Measurements from ENCODE around the gene TMEM178B.

TMEM178B gene

GRCh38 chr7:141461924-141462323, 388.1 kb downstream of the TMEM178B start:
- DNase-seq (ENCODE audit: low spot score): no peak
- in situ Hi-C loops (cut with MboI; ENCODE audit: low sequenced_read_pairs, unreplicated experiment): no loop called here
- TF ChIP-seq, protein P1, sequence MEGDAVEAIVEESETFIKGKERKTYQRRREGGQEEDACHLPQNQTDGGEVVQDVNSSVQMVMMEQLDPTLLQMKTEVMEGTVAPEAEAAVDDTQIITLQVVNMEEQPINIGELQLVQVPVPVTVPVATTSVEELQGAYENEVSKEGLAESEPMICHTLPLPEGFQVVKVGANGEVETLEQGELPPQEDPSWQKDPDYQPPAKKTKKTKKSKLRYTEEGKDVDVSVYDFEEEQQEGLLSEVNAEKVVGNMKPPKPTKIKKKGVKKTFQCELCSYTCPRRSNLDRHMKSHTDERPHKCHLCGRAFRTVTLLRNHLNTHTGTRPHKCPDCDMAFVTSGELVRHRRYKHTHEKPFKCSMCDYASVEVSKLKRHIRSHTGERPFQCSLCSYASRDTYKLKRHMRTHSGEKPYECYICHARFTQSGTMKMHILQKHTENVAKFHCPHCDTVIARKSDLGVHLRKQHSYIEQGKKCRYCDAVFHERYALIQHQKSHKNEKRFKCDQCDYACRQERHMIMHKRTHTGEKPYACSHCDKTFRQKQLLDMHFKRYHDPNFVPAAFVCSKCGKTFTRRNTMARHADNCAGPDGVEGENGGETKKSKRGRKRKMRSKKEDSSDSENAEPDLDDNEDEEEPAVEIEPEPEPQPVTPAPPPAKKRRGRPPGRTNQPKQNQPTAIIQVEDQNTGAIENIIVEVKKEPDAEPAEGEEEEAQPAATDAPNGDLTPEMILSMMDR (IDR thresholded peaks at IDR 0.05; ENCODE audit: borderline replicate concordance, control extremely low read depth, extremely low read depth, insufficient read depth, missing control alignments): no peak

GRCh38 chr7:141462958-141463357, 389.1 kb downstream of the TMEM178B start:
- DNase-seq (ENCODE audit: low spot score): no peak
- in situ Hi-C loops (cut with MboI; ENCODE audit: low sequenced_read_pairs, unreplicated experiment): no loop called here
- TF ChIP-seq, protein P1 (IDR thresholded peaks at IDR 0.05; ENCODE audit: borderline replicate concordance, control extremely low read depth, extremely low read depth, insufficient read depth, missing control alignments): no peak

DNA sequence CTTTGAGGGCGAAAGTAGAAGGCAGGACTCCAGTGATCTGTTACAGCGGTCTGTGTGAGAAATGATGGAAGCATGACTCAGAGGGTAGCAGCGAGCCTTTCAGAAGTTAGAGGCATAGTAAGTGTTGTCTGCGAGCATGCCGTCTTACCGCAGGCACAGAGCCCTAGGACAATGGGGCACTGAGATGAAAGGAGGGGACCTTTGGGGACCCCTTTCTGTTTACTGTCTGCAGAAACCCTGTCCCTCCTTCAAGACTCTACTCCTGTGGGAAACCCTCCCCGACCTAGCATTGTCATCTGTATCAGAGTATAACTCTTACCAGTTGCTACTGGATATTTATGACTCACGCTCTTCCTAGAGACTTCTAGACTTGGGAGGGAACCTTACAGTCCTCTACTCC, 390.1 kb downstream of the TMEM178B start:
- in situ Hi-C loops (cut with MboI; ENCODE audit: low sequenced_read_pairs, unreplicated experiment): no loop called here
- DNase-seq (ENCODE audit: low spot score): no peak
- TF ChIP-seq, protein P1 (IDR thresholded peaks at IDR 0.05; ENCODE audit: borderline replicate concordance, control extremely low read depth, extremely low read depth, insufficient read depth, missing control alignments): no peak

DNA sequence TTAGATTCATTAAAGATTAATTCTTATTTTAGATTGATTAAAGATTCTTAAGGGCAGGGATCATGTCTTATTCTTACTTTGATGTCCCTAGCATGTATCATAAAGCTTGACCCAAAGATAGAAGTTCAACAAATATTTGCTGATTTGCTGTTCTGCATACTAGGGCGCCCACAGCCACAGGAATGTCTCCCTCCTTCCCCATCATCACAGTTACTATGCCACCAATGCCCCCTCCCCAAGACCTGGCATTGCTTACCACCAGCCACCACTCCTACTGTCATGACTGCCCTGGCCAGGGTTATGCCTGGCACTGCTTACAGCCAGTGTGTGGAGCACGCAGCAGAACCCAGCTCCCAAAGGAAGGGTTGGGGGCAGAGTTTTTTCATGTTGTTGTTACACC, 390.7 kb downstream of the TMEM178B start:
- no peak for DNase-seq (ENCODE audit: low spot score)
- TF ChIP-seq, protein P1 (IDR thresholded peaks at IDR 0.05; ENCODE audit: borderline replicate concordance, control extremely low read depth, extremely low read depth, insufficient read depth, missing control alignments): no peak
- in situ Hi-C loops (cut with MboI; ENCODE audit: low sequenced_read_pairs, unreplicated experiment): no loop called here

DNA sequence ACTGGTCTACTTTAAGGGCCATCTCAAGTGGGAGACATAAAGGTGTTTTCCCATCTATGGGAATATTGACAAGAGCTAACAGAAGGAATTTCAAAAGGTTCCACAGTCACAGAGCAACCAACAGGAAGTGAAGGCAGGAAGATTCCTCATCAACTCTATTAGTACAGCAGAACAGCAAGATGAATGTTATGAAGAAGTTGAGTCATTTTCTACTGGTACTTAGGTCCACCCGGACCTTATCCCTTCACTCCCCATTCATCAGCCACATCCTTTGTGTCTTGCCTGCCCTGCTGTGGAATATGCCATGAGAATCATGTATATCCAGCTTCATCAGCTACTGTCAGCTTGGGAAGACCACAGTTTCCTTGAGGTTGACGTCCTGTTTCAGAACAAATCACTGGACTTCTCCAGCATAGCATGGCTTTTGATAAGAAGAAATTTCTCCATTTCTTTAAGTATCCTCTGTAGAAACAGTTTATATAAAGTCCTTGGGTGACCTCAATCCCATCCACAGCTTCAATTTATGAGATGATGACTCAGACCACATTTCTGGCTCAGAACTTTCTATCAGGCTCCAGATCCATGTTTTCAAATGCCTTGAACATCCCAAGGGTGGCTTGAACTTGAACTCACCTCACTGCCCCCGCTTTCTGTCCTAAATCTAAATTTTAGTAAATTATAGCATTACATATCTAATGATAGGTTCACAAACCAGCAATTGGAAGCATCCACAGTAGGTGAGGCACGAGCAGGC, 392.5 kb downstream of the TMEM178B start:
- no peak for DNase-seq (ENCODE audit: low spot score)
- TF ChIP-seq, protein P1 (IDR thresholded peaks at IDR 0.05; ENCODE audit: borderline replicate concordance, control extremely low read depth, extremely low read depth, insufficient read depth, missing control alignments): no peak
- in situ Hi-C loops (cut with MboI; ENCODE audit: low sequenced_read_pairs, unreplicated experiment): no loop called here

- TF ChIP-seq, protein P1 (IDR thresholded peaks at IDR 0.05; ENCODE audit: borderline replicate concordance, control extremely low read depth, extremely low read depth, insufficient read depth, missing control alignments): no peak
- in situ Hi-C loops (cut with MboI; ENCODE audit: low sequenced_read_pairs, unreplicated experiment): no loop called here
- no peak for DNase-seq (ENCODE audit: low spot score)
These were observed 394.5 kb downstream of the TMEM178B start for GRCh38 chr7:141468341-141468740.

Measured in GM13976 (cell line).